HG03108 (cell line): Measurements from ENCODE around the gene AQP7.
"Not testable (repeated sequence)": the region's sequence is repeated elsewhere in the genome, so short reads cannot be mapped to it uniquely, and the experiment has no call there.

Experiments used
- ATAC-seq: cut with Tn5 transposase; IDR thresholded peaks from one replicate; pipeline ENCODE4 v1.9.1; 2021; ENCODE audit warnings: moderate library complexity; ENCODE audit not compliant: unreplicated experiment

AQP7 gene

GRCh38 chr9:33402371-33402770 is at the start of gene AQP7:
Gene AQP7 (minus strand): TSS chr9:33402568. CDS start chr9:33401262, 1,306 bp downstream.
- not testable (repeated sequence) for ATAC-seq

DNA sequence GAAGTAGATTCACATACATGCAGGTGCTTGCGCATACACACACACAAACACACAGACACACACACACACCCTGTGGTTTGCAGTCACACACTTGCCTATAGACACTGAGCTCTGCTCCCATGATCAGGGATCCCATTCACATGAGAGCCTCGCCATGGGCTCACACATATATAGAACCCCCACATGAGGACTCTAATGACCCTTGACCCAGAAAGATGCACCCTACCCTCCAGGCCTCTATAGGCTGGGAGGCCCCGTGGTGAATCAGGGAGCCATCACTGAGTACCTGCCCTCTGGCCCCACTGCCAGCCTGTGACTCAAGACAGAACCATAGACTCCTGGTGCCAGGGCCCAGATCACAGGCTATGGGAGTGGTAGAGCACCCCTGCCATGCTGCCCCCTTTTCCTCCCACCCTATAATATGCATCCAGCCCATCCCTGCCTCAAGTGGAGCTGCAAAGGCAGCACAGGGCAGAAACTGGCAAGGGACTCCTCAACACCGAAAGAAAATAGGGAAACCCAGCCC is 48.3 kb upstream of the AQP7 start:
- ATAC-seq: no peak

DNA sequence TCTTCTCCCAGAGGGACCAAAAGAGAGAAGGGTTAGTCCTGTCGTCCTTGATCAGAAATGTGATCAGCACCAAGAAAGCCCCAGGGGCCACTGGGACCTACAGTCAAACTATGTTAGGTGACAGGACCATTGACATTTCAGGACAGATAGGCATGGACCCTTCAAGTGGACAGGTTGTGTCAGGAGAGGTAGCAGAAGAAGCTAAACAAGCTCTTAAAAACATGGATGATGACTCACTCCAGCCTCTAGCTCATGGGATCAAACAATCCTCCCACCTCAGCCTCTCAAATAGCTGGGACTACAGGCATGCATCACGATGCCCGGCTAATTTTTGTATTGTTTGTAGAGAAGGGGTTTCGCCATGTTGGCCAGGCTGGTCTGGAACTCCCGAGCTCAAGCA is 47.3 kb upstream of the AQP7 start:
- ATAC-seq: no peak

- no peak for ATAC-seq
Observed at GRCh38 chr9:33447799-33448553, 45.6 kb upstream of the AQP7 start.

DNA sequence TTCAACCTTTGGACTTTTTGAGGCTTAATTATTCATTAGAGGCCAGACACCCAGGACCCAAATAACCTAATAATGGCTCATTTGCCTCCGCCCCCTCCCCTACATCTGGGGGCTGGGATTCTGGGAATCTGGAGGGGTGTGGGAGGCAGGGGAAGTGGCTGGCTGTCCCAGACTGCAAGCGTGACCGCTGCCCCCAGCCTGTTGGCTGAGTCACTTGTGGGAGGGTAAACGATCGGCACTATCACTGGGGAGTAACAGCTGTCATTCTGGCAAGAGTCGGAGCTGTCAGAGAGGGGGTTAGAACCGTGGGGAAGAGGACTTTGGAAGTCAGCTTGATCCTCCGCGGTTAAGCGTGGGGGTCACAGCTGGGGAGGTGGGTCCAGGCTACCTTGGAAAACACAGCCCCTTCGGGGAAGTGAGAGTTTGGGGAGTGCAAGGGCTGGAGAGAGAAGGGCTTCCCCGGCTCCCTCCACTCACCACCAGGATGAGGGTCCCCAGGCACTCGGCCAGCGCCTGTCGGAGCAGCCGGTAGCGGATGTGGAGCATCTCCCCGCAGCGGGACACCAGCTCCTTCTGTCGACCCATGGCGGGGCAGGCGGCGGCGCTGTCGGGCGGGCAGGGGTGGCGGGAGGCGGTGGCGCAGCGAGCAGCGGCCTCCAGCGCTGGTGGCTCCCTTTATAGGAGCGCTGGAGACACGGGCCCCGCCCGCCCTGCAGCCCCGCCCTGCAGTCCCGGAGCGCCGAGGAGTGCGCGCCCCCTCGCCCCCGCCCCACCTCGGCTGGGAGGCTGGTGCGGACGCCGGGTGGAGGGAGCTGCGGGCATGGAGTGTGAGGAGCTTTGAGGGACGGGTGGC is 44.8 kb upstream of the AQP7 start, which contains the start of gene AQP3:
Gene AQP3, minus strand, starts transcription at position 648 of the 853 bp plus-strand sequence. Its CDS starts 63 bp downstream, at position 585.
- no peak for ATAC-seq

- ATAC-seq: peak; percentile 92
Observed at GRCh38 chr9:33446240-33446945, 44.0 kb upstream of the AQP7 start.

- ATAC-seq: no peak
Observed at GRCh38 chr9:33445389-33446239, 43.2 kb upstream of the AQP7 start.

GRCh38 chr9:33443464-33444154 is 41.2 kb upstream of the AQP7 start:
- no peak for ATAC-seq

GRCh38 chr9:33443047-33443446 is 40.7 kb upstream of the AQP7 start:
- ATAC-seq: no peak

DNA sequence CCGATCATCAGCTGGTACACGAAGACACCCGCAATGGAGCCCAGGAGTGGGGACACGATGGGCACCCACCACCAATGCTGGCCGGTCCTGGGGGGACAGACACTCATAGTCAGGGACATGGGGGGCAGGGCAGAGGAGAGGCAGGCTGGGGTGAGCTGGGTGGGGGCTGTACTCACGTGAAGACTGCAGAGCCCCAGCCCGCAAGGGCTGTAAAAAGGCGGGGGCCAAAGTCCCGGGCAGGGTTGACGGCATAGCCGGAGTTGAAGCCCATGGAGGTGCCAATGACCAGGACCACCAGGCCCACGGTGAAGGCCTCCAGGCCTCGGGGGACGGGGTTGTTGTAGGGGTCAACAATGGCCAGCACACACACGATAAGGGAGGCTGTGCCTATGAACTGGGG is 39.8 kb upstream of the AQP7 start:
- no peak for ATAC-seq

DNA sequence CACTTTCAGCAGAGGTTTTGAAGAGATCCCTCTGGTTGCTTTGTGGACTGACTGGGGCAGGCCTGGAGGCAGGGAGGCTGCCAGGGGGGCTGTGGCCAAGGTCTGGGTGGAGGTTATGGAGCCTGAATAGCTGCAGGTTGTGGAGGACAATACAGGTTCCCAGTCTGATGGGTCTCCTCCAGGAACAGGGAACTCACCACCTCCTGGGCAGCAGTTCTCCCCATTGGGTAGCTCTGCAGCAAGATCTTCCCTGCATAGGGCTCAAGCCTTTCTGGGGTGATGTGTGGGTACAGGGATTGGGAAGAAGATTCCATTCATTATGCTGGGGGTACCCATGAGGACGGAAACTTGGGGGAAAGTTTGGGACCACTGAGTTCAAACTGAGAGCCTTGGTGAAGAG is 38.2 kb upstream of the AQP7 start:
- no peak for ATAC-seq

DNA sequence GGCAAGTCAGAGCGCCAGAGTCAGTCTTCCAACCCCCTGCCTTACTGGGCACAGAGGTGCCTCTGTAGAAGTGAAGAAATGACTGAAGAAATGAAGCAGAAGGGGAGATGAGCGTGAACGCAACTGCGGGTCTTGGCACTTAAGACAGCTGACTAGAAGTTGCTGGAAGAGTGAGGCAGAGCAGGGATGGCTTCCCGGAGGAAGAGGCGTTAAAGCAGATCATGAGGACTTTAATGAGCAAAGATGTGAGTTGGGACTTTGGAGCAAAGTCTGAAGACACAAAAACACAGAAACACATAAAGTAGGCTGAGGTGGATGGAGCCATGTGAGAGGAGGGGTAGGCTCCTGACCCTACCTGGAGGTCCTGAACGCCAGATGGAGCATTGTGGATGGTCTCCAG is 37.8 kb upstream of the AQP7 start:
- no peak for ATAC-seq

- ATAC-seq: no peak
Observed at GRCh38 chr9:33439731-33440130, 37.4 kb upstream of the AQP7 start.

- no peak for ATAC-seq
Observed at GRCh38 chr9:33438926-33439680, 36.7 kb upstream of the AQP7 start.

DNA sequence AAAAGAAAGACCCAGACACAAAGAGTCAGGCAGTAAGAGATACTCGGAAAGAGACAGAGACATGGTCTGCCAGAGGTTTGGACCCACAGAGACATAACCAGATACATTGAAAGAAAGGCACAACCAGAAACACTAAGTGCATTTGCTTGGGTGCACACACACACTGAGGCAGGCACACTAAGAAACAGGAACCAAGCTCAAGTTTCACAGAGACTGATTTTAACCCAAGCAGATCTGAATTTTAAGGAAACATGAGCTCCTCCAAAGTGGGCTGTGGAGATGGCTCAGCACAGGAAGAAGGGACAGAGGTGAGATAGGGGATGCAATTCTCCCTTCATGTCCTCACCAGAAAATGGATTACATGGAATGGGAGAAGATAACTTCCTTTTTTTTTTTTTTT is 35.5 kb upstream of the AQP7 start:
- no peak for ATAC-seq

DNA sequence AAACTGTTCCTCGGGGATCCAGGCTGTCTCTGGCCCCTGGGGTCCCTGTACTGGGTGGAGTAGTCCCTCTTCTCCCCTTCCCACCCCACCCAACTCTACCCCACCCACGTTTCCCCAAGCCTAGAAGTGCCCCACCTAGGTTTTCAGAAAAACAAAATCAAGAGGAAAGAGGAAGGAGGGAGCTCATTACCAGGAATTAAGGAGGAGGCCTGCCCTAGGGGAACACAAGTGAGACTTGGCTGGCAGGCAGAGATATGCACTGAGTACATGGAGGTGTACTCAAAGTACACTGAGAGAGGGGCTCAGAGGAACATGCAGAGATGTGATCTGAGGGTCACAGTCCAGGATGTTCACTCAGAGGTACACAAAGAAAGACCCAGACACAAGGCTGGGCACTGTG is 34.8 kb upstream of the AQP7 start:
- ATAC-seq: no peak

DNA sequence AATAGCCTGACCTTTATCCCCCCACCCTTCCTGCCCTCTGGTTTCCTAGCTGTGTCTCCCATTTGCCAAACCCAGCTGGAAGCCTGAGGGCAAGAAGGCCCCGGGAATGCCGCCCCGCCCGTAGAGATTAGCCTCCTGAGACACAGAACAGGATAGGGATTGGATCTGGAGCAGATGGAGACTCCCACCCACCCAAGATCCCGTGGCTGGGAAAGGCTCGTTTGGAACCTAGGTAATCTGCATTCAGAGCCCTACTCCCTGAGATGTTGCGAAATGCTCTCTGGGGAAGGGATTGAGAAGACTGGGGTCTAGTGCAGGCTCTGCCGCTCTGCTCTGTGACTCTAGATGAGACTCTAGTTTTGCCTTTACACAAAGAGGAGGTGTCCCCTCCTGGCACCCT is 34.1 kb upstream of the AQP7 start:
- ATAC-seq: no peak

DNA sequence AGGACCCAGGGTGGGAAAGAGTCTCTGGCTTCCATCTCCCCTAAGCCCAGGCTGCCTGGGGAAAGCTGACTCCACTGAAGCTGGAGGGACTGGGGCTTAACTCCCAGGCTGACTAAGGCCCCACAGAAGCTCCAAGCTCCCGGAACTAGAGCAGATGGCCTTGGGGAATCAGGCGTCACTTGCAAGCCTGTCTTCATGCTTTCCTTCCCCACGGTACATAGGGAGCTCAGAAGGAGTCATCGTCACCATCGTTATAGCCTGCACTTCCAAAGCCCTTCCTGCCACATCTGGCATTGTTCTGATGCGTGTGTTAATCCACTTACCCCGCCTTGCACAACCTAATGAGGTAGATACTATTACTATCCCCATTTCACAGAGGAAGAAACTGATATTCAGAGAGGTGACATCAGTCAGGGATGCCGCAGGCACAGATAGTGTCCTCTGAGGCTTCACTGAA is 33.5 kb upstream of the AQP7 start:
- ATAC-seq: no peak
